Forelimb muscle (tissue), 1 donor: ENCODE results near the gene AKR1C3. TPM values are rescaled to one million over a fixed set of nuclear protein-coding genes. Genes with fewer than 3 reads are reported as not detected.
"Not testable (repeated sequence)": the region's sequence is repeated elsewhere in the genome, so short reads cannot be mapped to it uniquely, and the experiment has no call there.

ENCODE experiments used
- DNase-seq: peaks from one replicate; pipeline ENCODE4 v3.0.0-alpha.2; 2013; ENCODE audit warnings: low read depth
- polyA plus RNA-seq: library from polyadenylated mRNA; unstranded; fragments of 120-200 nt; gene quantifications from one replicate; pipeline ENCODE4 v1.2.1, GENCODE V29; 2013; ENCODE audit not compliant: insufficient read length

AKR1C3 gene
- polyA plus RNA-seq, 1 donor = 0.94 TPM

- DNase-seq = no peak
Observed at GRCh38 chr10:5136468-5137087, 42.4 kb downstream of the AKR1C3 start.

DNA sequence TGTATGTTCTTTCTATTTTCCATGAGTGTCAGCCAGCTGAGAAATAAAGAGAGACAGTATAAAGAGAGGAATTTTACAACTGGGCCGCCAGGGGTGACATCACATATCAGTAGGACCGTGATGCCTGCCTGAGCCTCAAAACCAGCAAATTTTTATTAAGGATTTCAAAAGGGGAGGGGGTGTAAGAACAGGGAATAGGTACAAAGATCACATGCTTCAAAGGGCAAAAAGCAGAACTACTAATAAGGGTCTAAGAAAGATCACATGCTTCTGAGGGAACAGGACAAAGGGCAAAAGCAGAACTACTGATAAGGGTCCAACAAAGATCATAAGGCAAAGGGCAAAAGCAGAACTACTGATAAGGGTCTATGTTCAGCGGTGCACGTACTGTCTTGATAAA, 43.5 kb downstream of the AKR1C3 start:
- not testable (repeated sequence) for DNase-seq

- DNase-seq = no peak
Observed at GRCh38 chr10:5142199-5142598, 48.0 kb downstream of the AKR1C3 start.

DNA sequence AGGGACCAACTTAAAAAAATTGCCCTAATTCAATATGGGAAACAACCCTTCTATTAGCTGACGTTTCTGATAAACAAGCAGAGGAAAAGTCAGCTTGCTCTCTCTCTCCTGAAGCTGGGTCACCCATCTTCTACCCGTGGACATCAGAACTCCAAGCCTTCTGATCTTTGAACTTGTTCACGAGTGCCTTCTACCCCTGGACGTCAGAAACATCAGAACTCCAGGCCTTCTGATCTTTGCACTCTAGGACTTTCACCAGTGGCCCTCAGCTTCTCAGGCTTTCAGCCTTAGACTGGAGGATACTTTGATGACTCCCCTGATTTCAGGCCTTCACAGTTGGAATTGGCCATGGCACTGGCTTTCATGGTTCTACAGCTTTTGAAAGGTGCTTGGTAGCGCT, 48.9 kb downstream of the AKR1C3 start:
- no peak for DNase-seq

DNA sequence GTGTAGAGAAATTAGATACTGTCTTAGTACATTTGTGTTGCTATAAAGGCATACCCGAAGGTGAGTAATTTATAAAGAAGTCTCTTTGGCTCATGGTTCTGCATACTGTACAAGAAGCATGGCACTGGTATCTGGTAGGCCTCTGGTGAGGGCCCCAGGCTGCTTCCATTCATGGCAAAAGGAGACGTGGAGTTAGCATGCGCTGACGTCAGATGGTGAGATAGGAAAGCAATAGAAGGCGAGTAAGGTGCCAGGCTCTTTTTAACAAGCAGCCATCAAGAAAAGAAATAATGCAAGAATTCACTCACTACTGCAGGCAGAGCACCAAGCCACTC, 52.7 kb downstream of the AKR1C3 start:
- DNase-seq = no peak

DNA sequence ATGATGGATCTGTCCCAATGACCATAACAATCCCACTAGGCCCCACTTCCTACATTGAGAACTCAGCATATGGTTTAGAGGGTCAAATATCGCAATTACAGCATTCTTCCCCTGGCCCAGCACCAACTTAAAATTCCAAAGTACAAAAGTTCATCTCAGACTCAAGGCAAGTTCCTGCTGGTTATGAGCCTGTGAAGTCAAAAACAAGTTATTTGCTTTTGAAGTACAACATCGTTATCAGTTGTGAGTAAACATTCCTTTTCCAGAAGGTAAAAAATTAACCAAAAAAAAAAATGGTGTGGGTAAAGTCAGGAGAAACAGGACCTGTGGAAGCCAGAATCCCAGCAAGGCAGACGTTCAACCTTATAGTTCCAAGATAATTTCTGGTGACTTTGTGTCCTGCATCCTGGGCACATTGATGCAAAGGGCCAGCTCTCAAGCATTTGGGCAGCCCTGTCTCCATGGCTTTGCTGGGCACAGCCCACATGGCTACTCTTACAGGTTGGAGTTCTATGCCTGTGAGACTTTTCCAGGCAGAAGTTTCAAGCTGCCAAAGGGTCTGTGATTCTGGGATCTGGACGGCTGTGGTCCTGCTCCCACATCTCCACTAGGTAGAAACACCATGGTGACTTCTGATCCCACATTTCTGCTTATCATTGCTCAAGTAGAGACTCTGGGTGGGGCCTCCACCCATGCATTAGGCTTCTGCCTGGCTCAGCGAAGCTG, 53.2 kb downstream of the AKR1C3 start:
- DNase-seq = no peak

- DNase-seq = no peak
Observed at GRCh38 chr10:5147981-5148677, 53.9 kb downstream of the AKR1C3 start.

DNA sequence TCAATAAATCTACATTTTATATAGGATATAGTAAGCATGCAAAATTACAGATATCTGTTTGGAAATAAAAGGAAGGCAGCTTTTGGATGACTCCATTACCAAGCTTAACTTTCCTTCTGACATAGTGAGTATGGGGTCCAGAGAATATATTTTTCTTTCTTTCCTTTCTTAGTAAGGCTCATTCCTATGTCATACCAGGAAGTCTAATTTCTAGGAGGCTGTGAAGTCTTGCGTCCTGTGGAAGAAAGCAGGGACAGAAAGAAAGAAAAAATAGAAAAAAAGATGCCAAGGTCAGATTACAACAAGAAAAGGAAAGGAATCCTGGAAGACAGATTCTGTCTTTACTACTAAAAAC, 54.4 kb downstream of the AKR1C3 start:
- no peak for DNase-seq

GRCh38 chr10:5151076-5151475, 56.9 kb downstream of the AKR1C3 start:
- no peak for DNase-seq

- no peak for DNase-seq
Observed at GRCh38 chr10:5155951-5156350, 61.7 kb downstream of the AKR1C3 start.

Other genes starting within 250 kb of the AKR1C3 start
- 7.2 TPM for gene AKR1C1, start 131.0 kb upstream of the AKR1C3 start, polyA plus RNA-seq
- 10.3 TPM for gene AKR1C2, start 90.6 kb upstream of the AKR1C3 start, polyA plus RNA-seq
- not detected for gene AKR1C8, start 90.7 kb downstream of the AKR1C3 start, polyA plus RNA-seq
- not detected for gene AKR1C4, start 102.4 kb downstream of the AKR1C3 start, polyA plus RNA-seq